OCI-M2 (cell line): ENCODE results near the gene DUSP15.
"Not testable (repeated sequence)": the region's sequence is repeated elsewhere in the genome, so short reads cannot be mapped to it uniquely, and the experiment has no call there.

Source experiments
- DNase-seq: peaks from one replicate; lab custom pipeline; 2025; ENCODE audit not compliant: unreplicated experiment; lab: John Stamatoyannopoulos, UW

The DUSP15 gene, protein sequence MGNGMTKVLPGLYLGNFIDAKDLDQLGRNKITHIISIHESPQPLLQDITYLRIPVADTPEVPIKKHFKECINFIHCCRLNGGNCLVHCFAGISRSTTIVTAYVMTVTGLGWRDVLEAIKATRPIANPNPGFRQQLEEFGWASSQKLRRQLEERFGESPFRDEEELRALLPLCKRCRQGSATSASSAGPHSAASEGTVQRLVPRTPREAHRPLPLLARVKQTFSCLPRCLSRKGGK

DNA sequence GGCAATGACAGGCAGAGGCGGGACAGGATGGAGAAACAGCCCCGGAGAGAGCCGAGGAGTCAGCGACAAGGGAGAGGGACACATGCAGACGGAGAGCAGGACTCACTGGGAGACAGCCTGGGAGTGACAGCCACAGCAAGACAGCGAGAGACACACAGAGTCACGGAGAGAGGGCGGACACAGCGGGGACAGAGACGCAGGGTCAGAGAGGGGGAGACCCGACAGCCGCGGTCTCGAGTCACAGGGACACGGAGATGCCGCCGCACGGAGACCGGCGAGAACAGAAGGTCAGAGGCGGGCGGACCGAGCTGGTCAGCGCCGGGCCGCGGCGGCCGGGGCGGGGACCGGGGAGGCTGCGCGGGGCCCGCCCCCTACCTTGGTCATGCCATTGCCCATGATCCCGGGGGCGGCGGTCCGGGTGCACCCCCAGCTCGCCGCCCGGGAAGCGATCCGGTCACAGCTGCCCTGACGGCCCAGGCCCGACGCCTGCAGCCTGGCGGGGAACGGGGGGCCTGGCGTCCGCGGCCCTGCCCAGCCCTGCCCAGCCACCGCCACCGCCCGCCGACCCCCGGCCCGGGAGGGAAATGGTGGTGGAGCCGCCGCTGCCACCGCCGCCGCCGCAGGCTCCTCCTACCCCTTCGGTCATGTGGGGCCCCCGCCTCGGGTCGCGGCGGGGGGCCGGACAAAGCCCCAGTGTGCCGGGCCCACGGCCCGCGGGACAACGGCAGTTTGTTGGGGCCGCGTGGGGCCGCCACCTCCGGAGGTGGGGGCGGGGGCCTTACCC, at the start of gene DUSP15, which contains the start of gene TTLL9:
TSS of gene DUSP15 (minus strand) at position 586 of the 784 bp plus-strand sequence. CDS start at position 396, 190 bp downstream.
TSS of gene TTLL9 (plus strand) at position 693 of the 784 bp plus-strand sequence. CDS start 493 bp downstream, outside the sequence.
- no peak for DNase-seq

GRCh38 chr20:31919410-31920155, 49.3 kb upstream of the DUSP15 start:
- no peak for DNase-seq

DNA sequence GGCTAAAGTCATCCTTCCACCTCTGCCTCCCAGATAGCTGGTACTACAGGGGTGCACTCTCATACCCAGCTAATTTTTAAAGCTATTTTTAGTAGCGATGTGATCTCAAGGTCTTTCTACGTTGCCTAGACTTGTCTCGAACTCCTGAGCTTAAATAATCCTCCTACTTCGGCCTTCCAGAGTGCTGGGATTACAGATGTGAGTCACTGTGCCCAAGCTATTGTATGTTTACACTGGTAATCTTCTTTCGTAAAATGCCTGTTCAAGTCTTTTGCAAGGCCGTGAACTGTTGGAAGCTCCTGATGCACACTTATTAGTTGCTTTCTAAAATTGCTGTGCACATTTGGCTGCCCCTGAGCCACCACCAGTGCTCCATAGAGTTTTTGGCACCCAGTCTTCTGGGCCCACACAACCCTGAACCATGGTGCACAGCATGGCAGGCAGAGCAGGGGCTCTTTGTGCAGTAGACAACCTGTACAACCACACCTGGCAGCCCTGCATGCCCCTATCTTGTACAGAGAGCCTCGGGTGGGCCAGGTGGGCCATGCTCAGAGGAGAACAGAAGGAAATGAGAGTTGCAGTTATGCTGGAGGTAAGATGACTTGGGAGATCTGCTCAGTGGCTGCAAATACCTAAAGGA, 48.3 kb upstream of the DUSP15 start:
- no peak for DNase-seq

DNA sequence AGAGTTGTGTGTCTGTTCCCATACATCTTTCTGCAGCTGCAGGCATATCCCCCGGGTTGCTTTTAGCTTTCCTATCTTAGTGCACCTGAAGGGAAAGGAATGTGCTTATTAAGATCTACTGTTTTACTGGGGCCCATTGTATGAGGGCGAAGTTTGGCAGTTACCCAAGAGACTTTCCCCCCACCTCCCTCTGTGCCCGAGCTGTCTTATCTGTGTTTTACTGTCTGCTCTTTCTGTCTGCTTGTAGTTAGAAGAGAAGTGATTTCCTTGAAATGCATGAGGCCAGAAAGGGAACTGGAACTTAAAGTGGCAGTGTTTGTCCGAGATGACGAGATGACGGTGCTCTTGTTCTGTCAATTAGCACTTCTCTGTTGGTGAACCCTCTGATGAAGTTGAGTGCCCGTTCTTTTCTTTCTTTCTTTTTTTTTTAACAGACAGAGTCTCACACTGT, 47.7 kb upstream of the DUSP15 start:
- not testable (repeated sequence) for DNase-seq

DNA sequence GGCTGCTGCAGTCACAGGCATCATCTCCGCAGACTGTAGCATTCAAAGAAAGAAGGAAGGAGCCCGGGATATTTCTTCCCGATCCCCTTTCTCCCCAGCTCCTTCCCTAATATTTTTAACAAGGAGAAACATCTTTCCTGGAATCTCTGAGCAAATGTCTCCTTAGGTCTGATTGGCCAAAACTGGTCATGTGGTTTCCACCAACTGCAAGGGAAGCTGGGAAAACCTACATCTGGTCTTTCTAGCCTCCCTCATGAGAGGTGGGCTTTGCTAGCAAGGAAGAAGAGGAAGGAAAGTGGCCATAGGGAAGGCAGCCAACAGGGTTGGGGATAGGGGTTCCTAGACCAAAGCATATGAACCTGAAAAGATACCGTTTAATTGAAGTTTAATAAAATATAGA, 46.4 kb upstream of the DUSP15 start:
- no peak for DNase-seq

- DNase-seq: no peak
These were observed 45.4 kb upstream of the DUSP15 start for GRCh38 chr20:31915491-31916280.

DNA sequence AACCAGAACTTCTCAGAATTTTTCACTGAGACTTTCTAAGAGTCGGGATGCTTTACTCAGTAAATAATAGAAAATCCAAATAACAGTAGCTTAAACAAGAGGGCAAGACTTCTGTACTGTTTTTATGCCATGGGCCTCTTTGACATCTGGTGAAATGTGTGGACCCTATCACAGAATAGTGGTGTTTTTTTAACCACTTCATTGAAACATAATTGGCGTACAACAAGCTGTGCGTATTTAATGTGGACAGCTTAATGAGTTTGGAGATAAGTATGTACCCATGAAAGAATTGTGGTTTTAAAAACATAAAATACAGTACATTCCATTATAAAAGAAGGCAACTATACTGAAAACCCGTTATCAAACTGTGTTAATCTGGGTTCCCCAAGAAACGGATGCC, 43.8 kb upstream of the DUSP15 start:
- DNase-seq: no peak

DNA sequence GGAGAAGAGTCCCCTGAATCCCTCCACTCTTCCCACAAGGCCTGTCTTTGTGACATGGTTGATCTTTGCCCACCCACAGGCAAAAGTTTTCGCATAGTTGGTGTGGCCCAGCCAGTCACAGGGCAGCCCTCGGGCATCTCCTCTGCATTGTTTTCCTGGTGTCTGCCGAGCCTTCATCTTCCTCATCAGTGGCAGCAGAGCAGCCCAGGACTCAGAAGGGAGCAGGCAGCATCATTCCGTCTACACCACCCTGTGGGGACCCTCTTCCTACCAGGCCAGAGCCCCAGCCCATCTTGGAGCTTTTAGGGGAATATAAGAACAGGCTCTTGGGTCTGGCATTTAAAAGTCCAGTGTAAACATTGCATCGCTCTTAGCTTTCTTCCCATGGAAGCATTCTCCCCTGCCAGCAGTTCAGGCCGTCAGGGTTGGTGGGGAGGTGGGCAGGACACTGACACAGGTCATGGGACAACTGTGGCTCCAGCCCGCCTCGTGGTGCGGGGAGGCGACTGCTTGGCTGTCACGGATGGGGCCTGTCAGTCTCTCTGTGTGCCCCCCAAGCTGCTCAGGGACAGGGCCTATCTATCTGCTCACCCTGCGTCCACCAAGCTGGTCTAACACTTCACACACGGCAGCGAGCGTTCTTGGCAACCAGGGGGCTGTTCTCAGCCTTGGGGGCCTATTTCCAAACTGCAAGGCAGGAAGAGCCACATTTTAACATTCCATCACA, 43.3 kb upstream of the DUSP15 start:
- DNase-seq: no peak

DNA sequence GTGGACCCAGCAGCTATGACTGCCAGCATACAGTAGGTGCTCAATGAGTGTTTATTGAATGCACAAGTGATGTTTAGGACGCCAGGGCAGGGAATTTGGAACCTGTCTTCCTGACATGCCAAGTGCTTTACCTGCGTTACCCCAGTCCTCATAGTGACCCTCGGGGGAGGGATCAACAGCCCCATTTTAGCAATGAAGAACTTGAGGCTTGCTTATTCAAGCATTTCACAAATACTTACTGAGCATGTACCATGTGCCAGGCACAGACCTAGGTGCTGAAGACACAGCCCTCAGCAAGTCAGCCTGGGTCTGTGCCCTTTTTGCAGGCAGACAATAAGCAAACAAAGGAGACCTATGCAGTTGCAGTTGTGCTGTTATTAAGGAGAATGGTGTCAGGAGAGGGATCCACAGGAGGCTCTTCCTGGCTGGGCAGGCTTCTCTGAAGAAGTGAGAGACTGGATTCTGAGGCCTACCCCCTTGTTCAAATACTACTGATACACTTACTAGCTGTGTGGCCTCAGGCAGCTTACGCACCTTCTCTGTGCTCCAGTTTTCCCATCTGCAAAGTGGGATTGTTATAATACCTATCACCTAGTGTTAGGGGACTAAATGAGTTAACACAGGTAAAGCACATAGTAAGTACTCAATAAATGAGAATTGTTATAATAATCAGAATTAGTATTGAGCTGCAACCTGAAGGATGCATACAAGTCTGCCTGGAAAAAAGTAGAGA, 39.9 kb upstream of the DUSP15 start:
- no peak for DNase-seq

DNA sequence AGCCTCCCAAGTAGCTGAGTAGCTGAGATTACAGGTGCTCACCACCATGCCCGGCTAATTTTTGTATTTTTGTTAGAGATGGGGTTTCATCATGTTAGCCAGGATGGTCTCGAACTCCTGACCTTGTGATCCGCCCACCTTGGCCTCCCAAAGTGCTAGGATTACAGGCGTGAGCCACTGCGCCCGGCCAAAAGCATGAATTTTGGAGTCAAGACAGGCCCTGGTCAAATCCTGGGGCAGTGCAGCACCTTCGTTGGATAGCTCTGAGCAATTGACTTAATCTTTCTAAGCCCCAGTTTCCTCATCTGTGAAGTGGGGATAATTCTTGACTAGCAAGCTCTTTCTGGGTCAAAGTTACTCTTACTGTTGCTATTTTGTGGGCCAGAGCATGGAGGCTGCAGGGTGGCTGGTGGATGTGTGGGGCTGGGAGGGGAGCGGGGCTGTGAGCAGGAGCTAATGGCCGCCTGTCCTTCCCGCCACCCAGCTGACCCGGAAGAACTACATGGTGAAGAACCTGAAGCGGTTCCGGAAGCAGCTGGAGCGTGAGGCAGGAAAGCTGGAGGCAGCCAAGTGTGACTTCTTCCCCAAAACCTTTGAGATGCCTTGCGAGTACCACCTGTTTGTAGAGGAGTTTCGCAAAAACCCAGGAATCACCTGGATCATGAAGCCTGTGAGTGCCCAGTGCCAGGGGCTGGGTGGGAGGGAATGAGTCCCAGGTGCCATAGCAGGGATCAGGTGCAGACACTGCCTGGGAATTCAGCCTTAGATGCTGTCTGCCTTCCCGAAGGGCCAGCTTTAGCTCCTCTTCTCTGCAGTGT, 39.1 kb upstream of the DUSP15 start:
- no peak for DNase-seq

DNA sequence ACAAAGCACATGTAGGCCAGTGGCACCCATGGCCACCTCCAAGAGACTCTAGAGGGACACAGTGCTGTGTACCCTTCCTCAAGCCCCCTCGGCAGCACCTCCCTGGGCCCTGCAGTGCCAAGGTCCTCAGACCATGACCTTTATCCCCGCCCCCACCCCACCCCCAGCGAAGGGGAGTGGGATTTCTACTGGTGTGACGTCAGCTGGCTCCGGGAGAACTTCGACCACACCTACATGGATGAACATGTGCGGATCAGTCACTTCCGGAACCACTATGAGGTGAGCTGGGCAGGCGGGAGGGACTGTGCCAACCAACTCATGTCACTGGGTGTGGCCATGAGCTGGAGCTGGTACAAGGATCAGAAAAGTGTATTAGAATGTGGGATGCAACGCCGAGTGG, 38.1 kb upstream of the DUSP15 start:
- DNase-seq: no peak

GRCh38 chr20:31908016-31908415, 37.7 kb upstream of the DUSP15 start:
- DNase-seq: no peak

GRCh38 chr20:31907046-31907445, 36.7 kb upstream of the DUSP15 start:
- DNase-seq: no peak

- no peak for DNase-seq
These were observed 35.7 kb upstream of the DUSP15 start for GRCh38 chr20:31906001-31906400.

DNA sequence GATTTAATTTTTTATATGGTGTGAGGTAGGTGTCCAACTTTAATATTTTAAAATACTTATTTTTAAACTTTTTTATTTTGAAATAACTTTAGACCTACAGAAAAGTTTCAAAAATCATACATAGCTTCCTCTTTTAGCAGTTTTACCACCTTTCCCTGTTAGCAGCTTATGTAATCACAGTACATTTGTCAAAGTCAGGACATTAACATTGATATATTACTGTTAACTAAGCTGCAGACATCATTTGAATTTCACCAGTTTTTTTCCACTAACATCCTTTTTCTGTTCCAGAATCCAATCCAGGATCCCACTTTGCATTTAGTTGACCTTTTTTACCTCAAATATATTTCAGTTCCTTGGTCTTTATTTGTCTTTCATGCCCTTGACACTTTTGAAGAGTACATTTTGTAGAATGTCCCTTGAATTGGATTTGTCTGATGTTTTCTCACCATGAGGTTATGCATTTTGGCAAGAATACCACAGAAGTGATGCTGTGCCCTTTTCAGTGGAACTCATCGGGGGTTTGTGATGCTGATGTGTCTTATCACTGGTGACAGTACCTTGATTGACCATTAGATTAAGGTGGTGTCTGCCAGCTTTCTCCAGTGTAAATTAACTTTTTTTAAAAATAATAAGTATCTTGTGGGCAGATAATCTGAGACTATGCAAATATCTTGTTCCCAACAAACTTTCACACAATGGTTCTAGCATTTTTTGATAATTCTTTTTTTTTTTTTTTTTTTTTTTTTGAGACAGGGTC, 33.5 kb upstream of the DUSP15 start:
- DNase-seq: no peak

DNA sequence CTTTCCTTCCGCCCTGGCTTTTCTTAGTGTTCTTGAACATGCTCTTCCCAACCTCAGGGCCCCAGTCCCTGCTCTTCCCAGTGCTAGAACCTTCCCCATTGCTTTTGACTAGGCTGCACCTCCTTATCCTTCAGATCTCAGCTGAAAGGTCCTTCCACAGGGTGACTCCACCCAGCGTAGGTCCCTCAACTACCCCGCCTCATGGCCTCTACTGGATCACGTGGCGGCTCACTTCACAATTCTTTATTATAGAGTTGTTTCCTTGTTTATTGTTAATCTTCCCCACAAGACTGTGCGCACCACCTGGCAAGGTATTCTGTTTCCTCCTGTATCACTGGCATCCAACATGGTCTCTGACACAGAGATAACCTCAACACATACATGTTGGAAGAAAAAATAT, 31.3 kb upstream of the DUSP15 start:
- no peak for DNase-seq

DNA sequence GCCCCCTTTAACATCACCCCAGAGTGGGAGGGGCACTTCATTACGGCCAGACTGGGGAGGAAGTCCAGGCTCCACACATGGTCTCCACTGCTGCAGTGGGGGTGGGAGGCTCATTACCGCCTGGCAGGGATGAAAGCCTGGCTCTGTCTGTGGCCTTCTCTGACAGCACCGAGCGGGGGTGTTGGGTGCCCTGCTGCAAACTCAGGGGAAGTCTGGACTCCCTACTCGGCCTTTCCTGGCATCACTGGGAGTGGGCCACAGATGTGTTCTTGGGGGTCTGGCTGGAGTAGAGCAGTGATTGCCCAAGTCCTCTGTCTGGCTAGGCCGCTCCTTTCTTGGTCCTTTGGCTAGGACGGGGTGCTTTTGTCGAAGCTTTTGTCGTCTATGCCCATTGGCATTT, 27.2 kb upstream of the DUSP15 start:
- DNase-seq: no peak

DNA sequence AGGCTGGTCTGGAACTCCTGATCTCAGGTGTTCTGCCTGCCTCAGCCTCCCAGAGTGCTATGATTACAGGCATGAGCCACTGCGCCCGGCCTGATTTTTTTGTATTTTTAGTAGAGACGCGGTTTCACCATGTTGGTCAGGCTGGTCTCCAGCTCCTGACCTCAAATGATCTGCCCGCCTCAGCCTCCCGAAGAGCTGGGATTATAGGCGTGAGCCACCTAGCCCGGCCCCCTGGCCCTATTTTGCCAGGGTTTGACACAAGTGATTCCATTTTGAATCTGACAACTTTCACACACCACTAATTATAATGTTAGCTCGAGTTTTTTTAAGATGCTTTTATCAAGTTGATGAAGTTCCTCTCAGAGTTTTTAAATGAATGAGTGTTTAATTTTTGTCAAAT, 25.7 kb upstream of the DUSP15 start:
- DNase-seq: no peak
